Activated CD4-positive, alpha-beta T cell treated with anti-CD3 and anti-CD28 coated beads, Interleukin-2, amount 50 U/mL, for 1 hour (primary cell): ENCODE results near the gene ADD1.

ENCODE experiments used
- DNase-seq: peaks from one replicate; pipeline ENCODE4 v3.0.0-alpha.2; 2020

The ADD1 gene

GRCh38 chr4:2843263-2843940 is at the start of gene ADD1:
Gene ADD1, plus strand, starts transcription at chr4:2843844. Its CDS starts 32,072 bp downstream, at chr4:2875916.
- DNase-seq: peak; percentile 93

GRCh38 chr4:2794486-2795299 is 49.0 kb upstream of the ADD1 start:
- DNase-seq: no peak

- DNase-seq: no peak
Measured at GRCh38 chr4:2795300-2795892, 48.2 kb upstream of the ADD1 start.

- DNase-seq: no peak
Measured at GRCh38 chr4:2795893-2796848, 47.5 kb upstream of the ADD1 start.

- no peak for DNase-seq
Measured at GRCh38 chr4:2796849-2797544, 46.6 kb upstream of the ADD1 start.

- peak; percentile 61 for DNase-seq
Measured at GRCh38 chr4:2797545-2798305, 45.9 kb upstream of the ADD1 start.

- DNase-seq: no peak
Measured at GRCh38 chr4:2798399-2799223, 45.0 kb upstream of the ADD1 start.

- no peak for DNase-seq
Measured at GRCh38 chr4:2799224-2799911, 44.3 kb upstream of the ADD1 start.

- no peak for DNase-seq
Measured at GRCh38 chr4:2799971-2800690, 43.5 kb upstream of the ADD1 start.

GRCh38 chr4:2800691-2801596 is 42.7 kb upstream of the ADD1 start:
- no peak for DNase-seq

GRCh38 chr4:2802618-2803531 is 40.8 kb upstream of the ADD1 start:
- no peak for DNase-seq

- DNase-seq: no peak
Measured at GRCh38 chr4:2803624-2804448, 39.8 kb upstream of the ADD1 start.

GRCh38 chr4:2804449-2804972 is 39.1 kb upstream of the ADD1 start:
- no peak for DNase-seq

GRCh38 chr4:2804973-2805501 is 38.6 kb upstream of the ADD1 start:
- no peak for DNase-seq

GRCh38 chr4:2805712-2806389 is 37.8 kb upstream of the ADD1 start:
- DNase-seq: no peak
